Non-pigmented ciliary epithelial cell (primary cell): ENCODE measurements around the gene FZD1.
A peak's percentile ranks its signal among the peaks of the same experiment; 100 is the strongest.

ENCODE experiments used
- DNase-seq: peaks from one replicate; pipeline ENCODE4 v3.0.0-alpha.2; 2010; ENCODE audit warnings: low read depth

FZD1 gene

DNA sequence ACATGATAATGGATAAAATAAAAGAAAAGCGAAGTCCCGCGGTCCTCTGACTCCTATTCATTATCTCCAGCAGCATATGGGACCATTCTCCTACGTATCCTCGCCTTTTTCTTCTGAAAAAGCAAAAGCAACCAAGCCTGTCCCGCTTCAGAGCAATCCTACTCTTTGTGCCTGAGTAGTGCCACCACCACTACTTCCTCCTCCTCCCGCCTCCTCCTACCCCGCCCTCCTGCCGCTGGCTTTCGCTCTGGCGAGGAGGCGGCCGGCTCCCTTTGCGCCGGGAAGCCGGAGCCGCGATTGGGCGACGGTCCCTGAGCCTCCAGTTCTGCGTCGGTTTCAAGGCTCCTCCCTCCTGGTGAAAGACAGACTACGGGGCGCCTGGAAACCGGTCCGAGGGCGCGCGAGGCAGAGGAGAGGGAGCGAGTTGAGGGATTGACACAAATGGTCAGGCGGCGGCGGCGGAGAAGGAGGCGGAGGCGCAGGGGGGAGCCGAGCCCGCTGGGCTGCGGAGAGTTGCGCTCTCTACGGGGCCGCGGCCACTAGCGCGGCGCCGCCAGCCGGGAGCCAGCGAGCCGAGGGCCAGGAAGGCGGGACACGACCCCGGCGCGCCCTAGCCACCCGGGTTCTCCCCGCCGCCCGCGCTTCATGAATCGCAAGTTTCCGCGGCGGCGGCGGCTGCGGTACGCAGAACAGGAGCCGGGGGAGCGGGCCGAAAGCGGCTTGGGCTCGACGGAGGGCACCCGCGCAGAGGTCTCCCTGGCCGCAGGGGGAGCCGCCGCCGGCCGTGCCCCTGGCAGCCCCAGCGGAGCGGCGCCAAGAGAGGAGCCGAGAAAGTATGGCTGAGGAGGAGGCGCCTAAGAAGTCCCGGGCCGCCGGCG lies at the start of gene FZD1:
FZD1 (plus strand) TSS at position 388 of the 878 bp plus-strand sequence; CDS start at position 836, 448 bp downstream.
- DNase-seq = peak; percentile 90

DNA sequence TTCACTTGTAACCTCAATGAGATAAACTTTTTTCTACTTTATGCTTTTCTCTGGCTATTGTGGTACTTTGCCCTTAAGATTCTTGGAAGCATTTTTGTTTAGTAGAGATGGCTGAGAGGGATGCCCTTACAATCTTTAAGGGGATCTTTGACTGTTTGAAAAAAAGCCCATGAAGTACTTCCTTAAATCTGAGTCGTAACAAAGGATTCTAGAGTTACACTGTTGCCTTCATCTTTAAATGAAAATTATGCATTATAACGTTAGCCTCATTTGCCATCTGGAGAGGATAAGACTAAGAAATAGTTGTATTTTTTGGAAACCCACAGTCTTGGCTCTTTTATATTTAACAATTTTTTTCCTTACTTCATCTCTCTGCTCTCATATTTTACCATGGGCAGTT lies 37.8 kb upstream of the FZD1 start:
- DNase-seq = no peak

- no peak for DNase-seq
Measured at GRCh38 chr7:91228327-91228726, 35.9 kb upstream of the FZD1 start.

DNA sequence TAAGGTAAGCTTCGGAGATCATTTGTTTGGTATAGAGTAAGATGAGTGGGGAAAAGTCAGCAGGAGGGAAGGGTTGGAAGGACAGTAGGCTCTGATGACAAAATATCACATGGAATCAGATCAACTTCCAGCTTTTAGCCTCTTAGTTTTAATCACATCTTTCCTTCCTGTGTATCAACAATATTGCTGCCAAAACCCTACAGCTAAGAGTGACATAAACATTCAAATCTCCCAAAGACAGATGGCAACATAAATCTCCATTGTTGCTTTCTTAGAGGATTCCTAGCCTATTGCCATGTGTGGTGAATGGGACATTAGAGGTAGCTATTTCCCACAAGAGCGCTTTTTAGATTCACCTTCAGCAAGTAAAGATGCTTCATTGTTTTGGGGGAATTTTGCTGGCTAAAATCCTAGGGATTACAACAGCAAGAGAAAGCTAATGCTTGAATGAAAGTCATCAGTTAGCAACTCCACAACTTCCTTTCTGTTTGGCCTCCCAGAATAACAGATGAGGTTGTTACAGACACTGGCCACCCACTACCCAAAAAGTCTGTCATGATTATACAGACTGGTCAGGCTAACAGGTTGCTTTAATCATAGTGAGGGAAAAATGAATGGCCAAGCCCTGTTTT lies 35.2 kb upstream of the FZD1 start:
- no peak for DNase-seq

GRCh38 chr7:91230100-91230499 lies 34.1 kb upstream of the FZD1 start:
- DNase-seq = no peak

GRCh38 chr7:91230503-91230902 lies 33.7 kb upstream of the FZD1 start:
- no peak for DNase-seq

GRCh38 chr7:91233212-91233611 lies 31.0 kb upstream of the FZD1 start:
- DNase-seq = no peak

DNA sequence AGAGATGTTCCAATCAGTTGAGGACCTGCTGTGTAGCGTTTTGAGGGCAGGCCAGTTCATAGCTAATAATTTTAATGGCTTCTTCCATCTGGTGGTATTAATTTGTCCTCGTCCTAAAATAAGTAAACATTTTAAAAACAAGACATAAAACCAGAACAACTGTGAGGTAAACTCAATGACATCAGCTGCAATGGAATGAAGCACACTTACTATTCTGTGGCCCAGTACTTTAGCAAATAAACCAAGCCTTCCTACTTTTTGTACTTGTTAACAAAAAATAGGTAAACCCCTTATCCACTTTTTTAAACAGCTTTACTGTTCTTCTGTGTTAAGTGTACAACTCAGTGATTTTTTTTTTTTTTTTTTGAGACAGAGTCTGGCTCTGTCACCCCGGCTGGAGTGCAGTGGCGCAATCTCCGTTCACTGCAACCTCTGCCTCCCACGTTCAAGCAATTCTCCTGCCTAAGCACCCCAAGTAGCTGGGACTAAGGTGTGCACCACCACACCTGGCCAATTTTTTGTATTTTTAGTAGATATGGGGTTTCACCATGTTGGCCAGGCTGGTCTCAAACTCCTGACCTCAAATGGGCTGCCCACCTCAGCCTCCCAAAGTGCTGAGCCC lies 28.9 kb upstream of the FZD1 start:
- DNase-seq = no peak

- peak; percentile 61 for DNase-seq
Measured at GRCh38 chr7:91239171-91239604, 25.0 kb upstream of the FZD1 start.

- no peak for DNase-seq
Measured at GRCh38 chr7:91239772-91240171, 24.5 kb upstream of the FZD1 start.

- DNase-seq = no peak
Measured at GRCh38 chr7:91240376-91240941, 23.8 kb upstream of the FZD1 start.

GRCh38 chr7:91242097-91242844 lies 22.0 kb upstream of the FZD1 start:
- no peak for DNase-seq

DNA sequence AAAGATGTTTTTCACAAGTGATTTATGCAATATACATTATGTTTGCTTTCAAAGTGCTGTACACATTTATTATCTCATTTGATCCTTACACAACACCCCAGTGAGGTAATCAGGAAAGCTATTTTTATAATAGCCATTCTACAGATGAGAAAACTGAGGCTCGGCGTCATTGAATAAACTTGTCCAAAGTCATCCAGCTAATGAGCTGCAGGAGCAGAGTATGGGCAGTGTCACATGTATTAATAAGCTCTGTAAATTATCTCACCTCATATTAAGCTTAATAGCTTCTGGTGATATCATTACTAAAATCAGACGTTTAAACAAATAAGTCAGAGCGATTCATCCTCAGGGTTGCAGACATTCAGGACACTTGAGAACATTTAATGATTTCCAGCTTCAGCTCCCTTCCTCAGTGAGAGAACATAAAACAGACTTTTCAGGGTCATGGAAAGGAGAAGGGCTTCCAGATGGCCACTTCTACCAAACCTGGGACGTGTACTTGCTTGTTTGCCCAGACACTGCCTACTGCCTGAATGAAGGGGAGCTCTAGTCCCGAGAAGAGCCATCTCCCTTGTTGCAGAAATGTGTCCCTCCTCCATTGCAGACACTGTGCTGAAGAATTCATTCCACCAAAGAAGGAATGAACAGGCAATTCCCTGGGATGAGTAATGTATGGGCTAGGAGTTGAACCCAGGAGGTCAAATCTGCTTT lies 20.5 kb upstream of the FZD1 start:
- no peak for DNase-seq

- DNase-seq = no peak
Measured at GRCh38 chr7:91247500-91247899, 16.7 kb upstream of the FZD1 start.

DNA sequence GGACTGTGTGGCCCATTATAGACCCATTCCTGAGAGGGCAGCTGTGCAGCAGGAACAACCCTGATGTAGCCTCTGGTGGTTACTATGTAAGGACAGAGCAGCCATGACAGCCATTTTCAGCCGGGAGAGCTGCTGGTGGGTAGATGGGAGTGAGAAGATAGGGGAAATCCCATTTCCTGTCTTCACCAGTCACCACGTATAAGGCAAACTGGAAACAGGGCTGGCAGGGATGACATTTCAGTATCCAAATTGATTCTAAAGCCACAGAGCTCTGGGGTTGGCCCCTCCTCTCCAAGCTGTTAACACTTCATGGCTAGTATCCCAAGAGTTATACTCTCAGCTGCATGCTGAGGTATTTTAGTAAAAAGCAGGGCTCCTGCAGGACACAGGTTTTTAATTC lies 15.2 kb upstream of the FZD1 start:
- no peak for DNase-seq

DNA sequence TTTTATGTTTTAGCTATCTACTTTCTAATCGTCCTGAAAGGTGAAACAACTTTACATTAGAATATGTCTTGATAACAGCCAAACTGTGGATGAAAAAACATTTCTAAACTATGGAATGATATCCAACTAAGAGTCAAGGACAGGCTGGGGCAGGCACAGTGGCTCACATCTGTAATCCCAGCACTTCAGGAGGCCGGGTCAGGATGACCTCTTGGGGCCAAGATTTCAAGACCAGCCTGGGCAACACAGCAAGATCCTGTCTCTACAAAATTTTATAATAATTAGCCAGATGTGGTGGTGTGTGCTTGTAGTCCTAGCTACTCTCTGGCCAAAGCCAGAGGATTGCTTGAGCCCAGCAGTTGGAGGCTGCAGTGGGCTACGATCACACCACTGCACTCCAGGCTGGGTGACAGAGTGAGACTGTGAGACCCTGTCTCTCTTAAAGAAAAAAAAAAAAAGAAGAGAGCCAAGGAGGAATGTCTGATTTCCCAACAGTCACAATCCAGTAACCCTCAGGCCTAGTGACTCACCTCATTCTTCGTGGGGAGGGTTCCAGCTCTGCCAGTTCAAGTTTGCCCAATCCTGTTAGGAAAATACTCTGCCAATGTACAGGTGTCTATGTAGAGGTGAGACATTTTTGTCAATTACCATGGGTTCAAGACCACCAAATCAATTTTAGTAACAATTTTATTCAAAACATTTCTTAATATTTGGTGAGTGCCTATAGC lies 14.6 kb upstream of the FZD1 start:
- DNase-seq = no peak

GRCh38 chr7:91250706-91251105 lies 13.5 kb upstream of the FZD1 start:
- DNase-seq = no peak

DNA sequence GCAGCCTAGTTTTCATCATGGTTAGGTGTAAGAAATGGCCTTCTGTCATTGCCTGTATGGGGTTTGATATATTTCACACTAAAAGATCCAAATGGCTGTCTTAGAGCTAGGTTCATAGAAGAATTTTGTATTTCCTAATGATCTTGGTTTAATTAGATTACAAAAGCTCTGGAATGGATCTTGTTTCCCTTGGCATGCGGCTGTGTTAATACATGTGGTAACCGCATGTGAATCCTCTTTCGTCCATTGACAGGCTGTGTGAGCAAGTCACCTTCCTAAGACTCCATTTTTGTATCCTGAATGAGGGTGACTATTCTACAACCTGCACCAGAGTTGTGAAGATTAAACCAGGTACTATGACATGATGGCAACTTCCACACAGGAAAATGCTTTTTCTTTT lies 12.4 kb upstream of the FZD1 start:
- no peak for DNase-seq

GRCh38 chr7:91263384-91264045 lies 718 bp upstream of the FZD1 start:
- no peak for DNase-seq
